ENCODE measurements around the gene FLVCR1. TPM values are rescaled to one million over a fixed set of nuclear protein-coding genes. Genes with fewer than 3 reads are reported as not detected.

Gene FLVCR1
- total RNA-seq, result 6.3 TPM
- long read RNA-seq, full-length matches to known transcripts, result 5 of 9 reads
- long read RNA-seq, partial matches to known transcripts, result 0 of 9 reads
- long read RNA-seq, other reads (novel, unspliced or antisense), result 4 of 9 reads

DNA sequence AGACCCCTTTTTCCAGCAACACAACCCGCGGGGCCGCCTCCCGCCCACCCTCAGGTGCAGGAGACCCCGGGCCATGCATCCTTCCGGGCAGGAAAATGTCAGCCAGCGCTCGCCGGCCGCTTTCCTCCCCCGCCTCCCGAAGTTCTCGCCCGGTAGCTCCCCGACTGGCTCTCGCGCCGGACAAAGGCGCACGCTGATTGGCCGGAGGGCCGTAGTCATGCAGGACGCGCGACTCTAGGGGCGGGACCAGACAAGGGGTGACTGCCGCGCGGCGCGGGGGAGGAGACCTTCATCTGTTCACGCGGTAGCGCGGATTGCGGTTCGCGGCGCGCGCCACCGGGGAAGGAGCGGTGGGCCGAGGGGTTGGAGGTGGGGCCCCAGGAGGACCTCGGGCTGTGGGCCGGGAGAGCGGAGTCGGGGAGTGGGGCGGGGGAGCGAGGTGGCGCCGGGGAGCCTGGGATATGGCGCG, at the start of gene FLVCR1:
FLVCR1 (plus strand) TSS at position 284 of the 469 bp plus-strand sequence; CDS start at position 462, 178 bp downstream.
- Histone ChIP-seq H3K9me3 (no peaks in the 10 kb centered on the region), H3K36me3 (no peaks in the 10 kb centered on the region), H3K4me1 (peaks cover 35% of the 10 kb centered on the region), H3K4me3 (peak within 1 kb of the TSS; percentile 77), H3K27me3 (ENCODE audit: low read depth) (no peaks in the 10 kb centered on the region), H3K27ac (peak within 1 kb of the TSS; percentile 90)
- ATAC-seq (peak; percentile 99 to 100), DNase-seq (peak; percentile 99)
- TF ChIP-seq, protein P1, sequence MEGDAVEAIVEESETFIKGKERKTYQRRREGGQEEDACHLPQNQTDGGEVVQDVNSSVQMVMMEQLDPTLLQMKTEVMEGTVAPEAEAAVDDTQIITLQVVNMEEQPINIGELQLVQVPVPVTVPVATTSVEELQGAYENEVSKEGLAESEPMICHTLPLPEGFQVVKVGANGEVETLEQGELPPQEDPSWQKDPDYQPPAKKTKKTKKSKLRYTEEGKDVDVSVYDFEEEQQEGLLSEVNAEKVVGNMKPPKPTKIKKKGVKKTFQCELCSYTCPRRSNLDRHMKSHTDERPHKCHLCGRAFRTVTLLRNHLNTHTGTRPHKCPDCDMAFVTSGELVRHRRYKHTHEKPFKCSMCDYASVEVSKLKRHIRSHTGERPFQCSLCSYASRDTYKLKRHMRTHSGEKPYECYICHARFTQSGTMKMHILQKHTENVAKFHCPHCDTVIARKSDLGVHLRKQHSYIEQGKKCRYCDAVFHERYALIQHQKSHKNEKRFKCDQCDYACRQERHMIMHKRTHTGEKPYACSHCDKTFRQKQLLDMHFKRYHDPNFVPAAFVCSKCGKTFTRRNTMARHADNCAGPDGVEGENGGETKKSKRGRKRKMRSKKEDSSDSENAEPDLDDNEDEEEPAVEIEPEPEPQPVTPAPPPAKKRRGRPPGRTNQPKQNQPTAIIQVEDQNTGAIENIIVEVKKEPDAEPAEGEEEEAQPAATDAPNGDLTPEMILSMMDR (IDR thresholded peaks at IDR 0.05), result no peak
- intact Hi-C loops (cut with DNase I), result no loop called here

DNA sequence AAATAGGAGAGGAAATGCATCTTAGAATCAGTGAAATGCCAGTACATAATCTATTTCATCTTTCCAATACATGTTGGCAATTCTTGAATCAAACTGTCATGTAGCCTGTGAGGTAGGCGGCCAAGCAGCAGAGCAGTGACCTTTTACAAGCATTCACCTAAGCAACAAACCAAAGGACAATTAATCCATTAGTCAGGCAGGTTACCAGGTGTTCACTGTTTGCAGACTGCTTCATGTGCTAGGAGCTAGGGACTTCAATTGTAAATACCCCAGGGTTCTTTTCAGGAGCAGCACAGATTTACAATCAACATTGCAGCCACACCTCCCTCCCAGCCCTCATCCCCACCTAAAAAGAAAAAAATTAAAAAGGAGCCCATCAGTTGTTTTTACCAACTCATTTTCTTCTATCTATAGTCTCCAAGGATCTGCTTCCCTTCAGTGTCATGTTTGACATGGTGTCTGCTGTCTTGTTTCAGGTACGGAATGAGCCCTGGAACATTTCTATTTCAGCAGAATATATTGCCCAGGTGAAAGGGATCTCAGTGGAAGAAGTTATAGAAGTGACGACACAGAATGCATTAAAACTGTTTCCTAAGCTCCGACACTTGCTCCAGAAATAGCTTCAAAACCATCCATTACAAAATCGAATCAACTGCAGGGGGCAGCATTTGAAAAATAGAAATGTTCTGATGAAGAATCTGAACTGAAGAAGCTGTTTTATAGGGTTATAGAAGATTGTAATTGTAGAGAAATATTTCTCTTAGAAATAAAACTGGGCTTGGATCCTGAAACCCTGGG, 43.3 kb upstream of the FLVCR1 start:
- ATAC-seq, result no peak
- Histone ChIP-seq H3K9me3 (no peaks in the 10 kb centered on the region), H3K4me1 (peaks cover 6% of the 10 kb centered on the region), H3K4me3 (no peak overlapping the region), H3K27me3 (ENCODE audit: low read depth) (no peaks in the 10 kb centered on the region), H3K36me3 (peaks cover 38% of the 10 kb centered on the region), H3K27ac (no peak overlapping the region)
- intact Hi-C loops (cut with DNase I), result no loop called here
- TF ChIP-seq, protein P1 (IDR thresholded peaks at IDR 0.05), result peak; percentile 38
- DNase-seq, result no peak

DNA sequence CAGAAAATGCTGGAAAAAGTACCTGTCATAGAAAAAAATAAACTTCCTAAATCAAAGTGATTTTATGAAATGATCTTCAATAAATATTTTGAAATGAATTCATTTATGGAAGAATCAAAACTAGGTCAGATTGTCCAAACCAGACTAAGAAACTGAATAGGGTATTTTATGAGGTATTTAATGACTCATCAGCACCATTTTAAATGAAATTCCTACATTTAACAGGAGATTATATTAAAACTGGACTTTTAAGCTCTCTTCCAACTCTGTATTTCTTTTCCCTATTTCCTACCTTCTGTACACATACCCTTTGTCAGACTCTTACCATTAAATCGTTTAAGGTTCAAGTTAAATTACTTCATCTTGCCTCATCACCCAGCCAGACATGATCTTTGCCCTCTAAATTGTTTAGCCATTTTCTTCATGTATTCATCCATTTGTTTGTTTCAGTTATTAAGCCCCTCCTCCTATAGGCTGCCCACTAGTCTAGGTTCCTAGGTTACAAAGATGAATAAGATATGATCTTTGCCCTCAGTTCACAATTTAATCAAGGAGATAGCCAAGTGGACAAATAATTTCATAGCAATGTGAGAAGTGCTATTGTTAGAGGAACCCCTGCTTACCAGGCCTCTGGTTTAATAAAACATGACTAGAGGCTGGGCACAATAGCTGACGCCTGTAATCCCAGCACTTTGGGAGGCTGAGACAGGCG, 41.4 kb upstream of the FLVCR1 start:
- intact Hi-C loops (cut with DNase I), result no loop called here
- Histone ChIP-seq H3K27me3 (ENCODE audit: low read depth) (no peaks in the 10 kb centered on the region), H3K36me3 (peaks cover 31% of the 10 kb centered on the region), H3K4me1 (peaks cover 12% of the 10 kb centered on the region), H3K9me3 (no peaks in the 10 kb centered on the region), H3K27ac (no peak overlapping the region), H3K4me3 (no peak overlapping the region)
- TF ChIP-seq, protein P1 (IDR thresholded peaks at IDR 0.05), result no peak
- no peak for DNase-seq
- no peak for ATAC-seq

DNA sequence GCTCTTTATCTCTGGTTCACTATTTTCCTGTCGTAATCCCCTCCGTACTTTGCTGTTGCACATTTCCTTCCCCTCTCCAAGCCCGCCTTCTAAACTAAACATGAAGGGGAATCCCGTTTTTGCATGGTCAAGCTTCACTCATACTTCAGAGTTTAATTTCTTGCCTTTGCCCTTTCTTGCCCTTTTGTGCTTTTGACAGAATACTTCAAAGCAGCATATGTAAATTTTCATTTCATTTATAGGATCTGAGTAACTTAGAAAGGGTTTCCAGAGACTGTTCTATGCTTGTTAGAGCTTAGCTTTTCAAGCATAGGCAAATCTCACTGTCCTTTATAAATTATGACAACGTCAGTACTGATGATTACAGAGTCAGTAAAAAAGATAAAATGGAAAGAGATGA, 38.3 kb upstream of the FLVCR1 start:
- ATAC-seq (peak; percentile 39 to 76), DNase-seq (no peak)
- Histone ChIP-seq H3K36me3 (peaks cover 4% of the 10 kb centered on the region), H3K9me3 (no peaks in the 10 kb centered on the region), H3K4me3 (no peak overlapping the region), H3K4me1 (peaks cover 12% of the 10 kb centered on the region), H3K27ac (no peak overlapping the region), H3K27me3 (ENCODE audit: low read depth) (no peaks in the 10 kb centered on the region)
- TF ChIP-seq, protein P1 (IDR thresholded peaks at IDR 0.05), result no peak
- intact Hi-C loops (cut with DNase I), result no loop called here

DNA sequence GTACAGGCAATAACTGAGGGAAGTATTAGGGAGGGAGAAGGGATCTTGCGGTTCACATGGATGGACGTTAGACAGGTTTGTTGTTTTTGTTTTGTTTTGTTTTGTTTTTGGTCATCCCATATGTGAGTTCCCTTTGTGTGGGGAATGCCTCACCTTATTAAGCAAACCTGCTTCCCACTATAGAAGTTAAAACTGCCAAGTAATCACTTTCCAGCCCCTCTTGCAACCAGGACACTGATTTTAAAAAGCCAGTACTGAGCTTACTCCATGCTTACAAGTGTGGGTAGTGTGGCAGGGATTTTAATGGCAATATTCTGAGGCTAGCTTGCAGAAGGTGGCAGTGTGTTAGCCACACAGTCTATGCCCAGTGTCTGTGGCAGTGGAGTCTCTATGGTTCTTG, 37.1 kb upstream of the FLVCR1 start:
- intact Hi-C loops (cut with DNase I), result no loop called here

More for the DNA sequence above, 37.1 kb upstream of the FLVCR1 start:
- peaks cover 12% of the 10 kb centered on the region for H3K4me1 ChIP-seq
- TF ChIP-seq, protein P1 (IDR thresholded peaks at IDR 0.05), result no peak
- ATAC-seq, result no peak
- H3K36me3 ChIP-seq, result no peaks in the 10 kb centered on the region
- H3K4me3 ChIP-seq, result no peak overlapping the region
- H3K27ac ChIP-seq, result no peak overlapping the region
- peaks cover 11% of the 10 kb centered on the region for H3K9me3 ChIP-seq
- H3K27me3 ChIP-seq (ENCODE audit: low read depth), result no peaks in the 10 kb centered on the region
- DNase-seq, result no peak

All from lower lobe of right lung (tissue), 2 donors.